HL-60 (cell line): ENCODE data around the gene PDLIM5.

Experiments used
- CTCF ChIP-seq: IDR thresholded peaks from one replicate; pipeline ENCODE4 v1.5.1; 2011; ENCODE audit warnings: low read length, control low read depth, inconsistent platforms; ENCODE audit not compliant: insufficient read depth
- POLR2AphosphoS5 ChIP-seq: IDR thresholded peaks from 2 replicates; pipeline ENCODE4 v1.6.1; 2012; ENCODE audit warnings: low read depth
- REST ChIP-seq: IDR thresholded peaks from 2 replicates; pipeline ENCODE4 v1.6.1; 2012; ENCODE audit warnings: low read depth; ENCODE audit not compliant: insufficient replicate concordance

- TF ChIP-seq CTCF (no peak), POLR2AphosphoS5 (no peak), REST (no peak)
These were observed 259.9 kb downstream of the PDLIM5 start for GRCh38 chr4:94711635-94712034.
